Lung (tissue), 12 donors: Measurements from ENCODE around the gene SPP1. TPM values are rescaled to one million over a fixed set of nuclear protein-coding genes. Genes with fewer than 3 reads are reported as not detected.

Experiments used
- ATAC-seq: fragments of 200-7000 bp; cut with Tn5 transposase; one replicate; pipeline ENCODE4 v1.9.1; 2020; ENCODE audit warnings: moderate number of reproducible peaks; ENCODE audit not compliant: insufficient read depth, low FRiP score
- DNase-seq, 3 donors: peaks; one replicate each; pipeline ENCODE4 v3.0.0-alpha.2; 2013 to 2017
- H3K27ac ChIP-seq, 2 donors: one replicate each; pipeline ENCODE4 v1.5.1; 2013; ENCODE audit warnings: mild to moderate bottlenecking in 2 of 2, moderate library complexity in 2 of 2, control low read depth in 1 of 2, inconsistent platforms in 1 of 2, low read depth in 1 of 2, low read length in 1 of 2
- H3K27me3 ChIP-seq, 3 donors: one replicate each; pipeline ENCODE4 v1.5.1; 2013; ENCODE audit warnings: low read length in 2 of 3; ENCODE audit not compliant: control insufficient read depth in 3 of 3, insufficient read depth in 3 of 3
- H3K36me3 ChIP-seq, 4 donors: one replicate each; pipeline ENCODE4 v1.5.1; 2013; ENCODE audit warnings: low read length in 4 of 4, mild to moderate bottlenecking in 1 of 4, moderate library complexity in 1 of 4; ENCODE audit not compliant: control insufficient read depth in 4 of 4, insufficient read depth in 4 of 4
- H3K4me1 ChIP-seq, 5 donors: one replicate each; pipeline ENCODE4 v1.5.1; 2013; ENCODE audit warnings: low read length in 5 of 5, mild to moderate bottlenecking in 2 of 5, moderate library complexity in 1 of 5; ENCODE audit not compliant: control insufficient read depth in 5 of 5, insufficient read depth in 5 of 5
- H3K4me3 ChIP-seq: one replicate; pipeline ENCODE4 v1.5.1; 2013; ENCODE audit warnings: mild to moderate bottlenecking, control low read depth, moderate library complexity
- H3K9ac ChIP-seq, 2 donors: one replicate each; pipeline ENCODE4 v1.5.1; 2013; ENCODE audit warnings: low read length in 2 of 2, control low read depth in 1 of 2; ENCODE audit not compliant: insufficient read depth in 1 of 2
- H3K9me3 ChIP-seq, 4 donors: one replicate each; pipeline ENCODE4 v1.5.1; 2013; ENCODE audit warnings: low read length in 3 of 4, mild to moderate bottlenecking in 1 of 4, moderate library complexity in 1 of 4; ENCODE audit not compliant: control insufficient read depth in 4 of 4, insufficient read depth in 3 of 4
- CTCF ChIP-seq: IDR thresholded peaks from 2 replicates; pipeline ENCODE4 v1.5.1; 2012; ENCODE audit warnings: mild to moderate bottlenecking; ENCODE audit errors: control extremely low read depth, extremely low read depth
- WGBS, 2 donors: extraction: QIAGEN DNeasy Blood & Tissue Kit; methylation state at CpG; one replicate each; pipeline ENCODE4 v1.1.7; 2013; 5-methylcytosine and 5-hydroxymethylcytosine counted together
- polyA plus RNA-seq, 2 donors: library from polyadenylated mRNA; stranded (reverse); fragments of 200-250 nt; gene quantifications; one replicate each; pipeline ENCODE4 v1.2.1, GENCODE V29; 2013
- total RNA-seq, 2 donors: library from RNA; depleted of rRNA in 1 of 2; stranded (reverse); fragments of >200 nt in 1 of 2; gene quantifications; one replicate each; pipeline ENCODE4 v1.2.1, GENCODE V29; 2014 to 2021
- donor health status: control.
- donor health status: control.
- donor health status: Bipolar disorder and iron deficiency.
- donor health status: healthy.
- donor health status: DM: yes; HTN: yes; CAD: no.

Gene SPP1
- total and polyA plus RNA-seq, 4 donors = 5.4 to 433 (median 112) TPM

GRCh38 chr4:87973283-87974169 is 2.0 kb upstream of the SPP1 start:
- ATAC-seq (no peak), DNase-seq (peak; percentile 53 to 80 (median 75))
- Histone ChIP-seq H3K4me1 (peaks cover 0 to 3% (median 0%) of the 10 kb centered on the region in 5 donors), H3K9me3 (peaks cover 0 to 2% (median 0%) of the 10 kb centered on the region in 4 donors), H3K27ac (no peak overlapping the region), H3K36me3 (no peaks in the 10 kb centered on the region), H3K27me3 (peaks cover 0 to 14% (median 9%) of the 10 kb centered on the region in 3 donors), H3K4me3 (no peak overlapping the region), H3K9ac (no peak overlapping the region)
- 30 to 31% methylated on average over 14 of the region's 14 CpGs for WGBS, 2 donors
- peak; percentile 39 for TF ChIP-seq CTCF

GRCh38 chr4:87974856-87975462 is 555 bp upstream of the SPP1 start:
- Histone ChIP-seq H3K4me3 (no peak overlapping the region), H3K36me3 (no peaks in the 10 kb centered on the region), H3K9me3 (peaks cover 0 to 2% (median 0%) of the 10 kb centered on the region in 4 donors), H3K27me3 (peaks cover 0 to 14% (median 9%) of the 10 kb centered on the region in 3 donors), H3K27ac (no peak overlapping the region), H3K9ac (no peak overlapping the region), H3K4me1 (peaks cover 0 to 3% (median 0%) of the 10 kb centered on the region in 5 donors)
- TF ChIP-seq CTCF = no peak
- ATAC-seq (no peak), DNase-seq (no peak)
- WGBS, 2 donors = 46 to 51% methylated on average over 6 of the region's 6 CpGs

GRCh38 chr4:87977521-87978278 is 2.2 kb downstream of the SPP1 start:
- 90 to 95% methylated on average over 5 of the region's 5 CpGs for WGBS, 2 donors
- ATAC-seq = no peak
- no peak for TF ChIP-seq CTCF

More at GRCh38 chr4:87977521-87978278, 2.2 kb downstream of the SPP1 start:
- H3K36me3 ChIP-seq = no peaks in the 10 kb centered on the region
- H3K27me3 ChIP-seq = peaks cover 0 to 14% (median 9%) of the 10 kb centered on the region in 3 donors
- H3K9ac ChIP-seq = no peak overlapping the region
- no peak overlapping the region for H3K27ac ChIP-seq
- peaks cover 0 to 2% (median 0%) of the 10 kb centered on the region in 4 donors for H3K9me3 ChIP-seq
- no peak for DNase-seq
- H3K4me3 ChIP-seq = no peak overlapping the region
- H3K4me1 ChIP-seq = peaks cover 0 to 3% (median 0%) of the 10 kb centered on the region in 5 donors
